Ishikawa (cell line): ENCODE results near the gene RECQL5.

Experiments used
- CEBPB ChIP-seq: IDR thresholded peaks from 2 replicates; pipeline ENCODE4 v1.6.1; 2012
- CREB1 ChIP-seq: IDR thresholded peaks from 2 replicates; pipeline ENCODE4 v1.6.1; 2012; ENCODE audit warnings: low read depth
- EGR1 ChIP-seq: IDR thresholded peaks from 2 replicates; pipeline ENCODE4 v1.6.1; 2012
- EP300 ChIP-seq: IDR thresholded peaks from 2 replicates; pipeline ENCODE4 v1.6.1; 2012; ENCODE audit warnings: borderline replicate concordance
- FOXM1 ChIP-seq: IDR thresholded peaks from 2 replicates; pipeline ENCODE4 v1.6.1; 2012; ENCODE audit warnings: low read depth, borderline replicate concordance
- NFIC ChIP-seq: IDR thresholded peaks from 2 replicates; pipeline ENCODE4 v1.6.1; 2012
- RAD21 ChIP-seq: IDR thresholded peaks from 2 replicates; pipeline ENCODE4 v1.6.1; 2012; ENCODE audit warnings: low read depth
- TAF1 ChIP-seq: IDR thresholded peaks from 2 replicates; pipeline ENCODE4 v1.6.1; 2012; ENCODE audit warnings: low read depth, mild to moderate bottlenecking
- TCF12 ChIP-seq: IDR thresholded peaks from 2 replicates; pipeline ENCODE4 v1.6.1; 2012; ENCODE audit warnings: low read depth
- TEAD4 ChIP-seq: IDR thresholded peaks from 2 replicates; pipeline ENCODE4 v1.6.1; 2012
- YY1 ChIP-seq: IDR thresholded peaks from 2 replicates; pipeline ENCODE4 v1.6.1; 2012; ENCODE audit warnings: low read depth
- ZBTB7A ChIP-seq: IDR thresholded peaks from 2 replicates; pipeline ENCODE4 v1.6.1; 2012; ENCODE audit warnings: low read depth
- TF ChIP-seq, protein P1 (sequence below): IDR thresholded peaks from 2 replicates; pipeline ENCODE4 v1.6.1; 2012; ENCODE audit warnings: low read depth, mild to moderate bottlenecking
- TF ChIP-seq, protein P2 (sequence below): IDR thresholded peaks from 2 replicates; pipeline ENCODE4 v1.6.1; 2012
- TF ChIP-seq, protein P3 (sequence below): IDR thresholded peaks from 2 replicates; pipeline ENCODE4 v1.6.1; 2012

Gene RECQL5

DNA sequence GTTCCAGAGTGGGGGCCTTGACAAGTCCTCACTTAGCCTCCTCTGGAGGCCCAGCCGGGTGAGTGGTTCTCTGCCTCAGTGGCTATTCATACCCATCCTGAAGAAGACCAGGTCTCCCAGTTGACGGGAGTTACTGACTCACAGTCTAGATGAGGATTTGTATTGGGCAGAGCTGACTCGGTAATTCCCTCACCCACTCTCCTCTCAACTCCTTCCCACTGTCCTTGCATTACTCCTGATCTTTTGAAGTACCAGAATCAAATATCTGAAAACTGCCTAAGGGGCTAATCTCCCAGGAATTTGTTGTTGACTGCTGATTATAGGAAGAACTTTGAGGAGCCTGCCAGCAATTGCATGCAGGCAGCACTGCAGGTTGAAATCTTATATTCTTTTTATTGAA lies 14.3 kb upstream of the RECQL5 start:
- no peak for TF ChIP-seq EP300
- no peak for TF ChIP-seq FOXM1
- TF ChIP-seq TEAD4, result no peak

DNA sequence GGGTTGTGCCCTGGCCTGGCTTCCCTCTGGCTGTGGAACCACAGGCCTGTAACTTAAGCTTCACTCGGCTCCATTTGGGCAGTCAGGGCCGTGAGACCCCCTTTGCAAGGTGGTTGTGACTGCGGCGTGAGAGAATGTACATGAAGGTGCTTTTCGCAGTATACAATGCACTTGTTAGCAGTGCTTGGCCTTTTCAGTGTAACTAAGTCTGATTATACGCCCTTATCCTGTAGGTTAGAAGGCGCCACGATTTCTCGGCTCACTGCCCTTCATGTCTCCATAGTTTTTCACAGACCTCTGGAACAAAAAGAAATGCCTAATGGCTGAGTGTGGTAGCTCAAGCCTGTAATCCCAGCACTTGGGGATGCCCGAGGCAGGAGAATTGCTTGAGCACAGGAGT lies 13.5 kb upstream of the RECQL5 start:
- TF ChIP-seq TCF12 (no peak), TAF1 (no peak), EGR1 (no peak), TEAD4 (no peak), CREB1 (no peak), NFIC (no peak), CEBPB (no peak), ZBTB7A (no peak), RAD21 (no peak), FOXM1 (no peak), EP300 (no peak), YY1 (no peak)
- TF ChIP-seq, protein P1, sequence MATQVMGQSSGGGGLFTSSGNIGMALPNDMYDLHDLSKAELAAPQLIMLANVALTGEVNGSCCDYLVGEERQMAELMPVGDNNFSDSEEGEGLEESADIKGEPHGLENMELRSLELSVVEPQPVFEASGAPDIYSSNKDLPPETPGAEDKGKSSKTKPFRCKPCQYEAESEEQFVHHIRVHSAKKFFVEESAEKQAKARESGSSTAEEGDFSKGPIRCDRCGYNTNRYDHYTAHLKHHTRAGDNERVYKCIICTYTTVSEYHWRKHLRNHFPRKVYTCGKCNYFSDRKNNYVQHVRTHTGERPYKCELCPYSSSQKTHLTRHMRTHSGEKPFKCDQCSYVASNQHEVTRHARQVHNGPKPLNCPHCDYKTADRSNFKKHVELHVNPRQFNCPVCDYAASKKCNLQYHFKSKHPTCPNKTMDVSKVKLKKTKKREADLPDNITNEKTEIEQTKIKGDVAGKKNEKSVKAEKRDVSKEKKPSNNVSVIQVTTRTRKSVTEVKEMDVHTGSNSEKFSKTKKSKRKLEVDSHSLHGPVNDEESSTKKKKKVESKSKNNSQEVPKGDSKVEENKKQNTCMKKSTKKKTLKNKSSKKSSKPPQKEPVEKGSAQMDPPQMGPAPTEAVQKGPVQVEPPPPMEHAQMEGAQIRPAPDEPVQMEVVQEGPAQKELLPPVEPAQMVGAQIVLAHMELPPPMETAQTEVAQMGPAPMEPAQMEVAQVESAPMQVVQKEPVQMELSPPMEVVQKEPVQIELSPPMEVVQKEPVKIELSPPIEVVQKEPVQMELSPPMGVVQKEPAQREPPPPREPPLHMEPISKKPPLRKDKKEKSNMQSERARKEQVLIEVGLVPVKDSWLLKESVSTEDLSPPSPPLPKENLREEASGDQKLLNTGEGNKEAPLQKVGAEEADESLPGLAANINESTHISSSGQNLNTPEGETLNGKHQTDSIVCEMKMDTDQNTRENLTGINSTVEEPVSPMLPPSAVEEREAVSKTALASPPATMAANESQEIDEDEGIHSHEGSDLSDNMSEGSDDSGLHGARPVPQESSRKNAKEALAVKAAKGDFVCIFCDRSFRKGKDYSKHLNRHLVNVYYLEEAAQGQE, result no peak
- TF ChIP-seq, protein P2, sequence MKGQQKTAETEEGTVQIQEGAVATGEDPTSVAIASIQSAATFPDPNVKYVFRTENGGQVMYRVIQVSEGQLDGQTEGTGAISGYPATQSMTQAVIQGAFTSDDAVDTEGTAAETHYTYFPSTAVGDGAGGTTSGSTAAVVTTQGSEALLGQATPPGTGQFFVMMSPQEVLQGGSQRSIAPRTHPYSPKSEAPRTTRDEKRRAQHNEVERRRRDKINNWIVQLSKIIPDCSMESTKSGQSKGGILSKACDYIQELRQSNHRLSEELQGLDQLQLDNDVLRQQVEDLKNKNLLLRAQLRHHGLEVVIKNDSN, result no peak

DNA sequence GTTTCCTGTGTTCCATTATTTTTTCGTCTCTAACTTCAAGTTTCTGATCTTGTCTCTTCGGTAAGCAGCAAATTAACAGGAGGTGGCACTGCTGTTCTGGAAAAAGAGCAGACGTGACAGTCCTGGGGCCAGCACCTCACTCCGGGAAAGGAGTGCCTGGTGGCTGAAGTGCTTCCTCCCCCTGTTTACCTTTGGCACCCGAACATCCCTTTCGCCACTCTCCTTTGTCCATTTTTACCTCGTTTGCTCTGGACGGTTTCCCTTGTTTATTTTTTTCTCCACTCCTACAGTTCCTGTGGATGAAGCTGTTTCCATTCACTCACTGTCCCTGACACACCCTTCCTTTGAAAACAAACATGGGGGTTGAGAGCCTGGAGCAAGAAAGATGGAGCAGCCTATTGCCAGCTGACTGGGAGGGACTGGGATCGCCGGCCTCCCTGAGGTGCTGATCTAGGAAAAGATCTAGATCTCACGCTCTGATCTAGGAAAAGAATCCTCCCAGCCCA lies 12.8 kb upstream of the RECQL5 start:
- TF ChIP-seq FOXM1 (no peak), EP300 (no peak), CEBPB (no peak), YY1 (no peak), RAD21 (peak; percentile 57), ZBTB7A (no peak), EGR1 (no peak)
- TF ChIP-seq, protein P2, result no peak

DNA sequence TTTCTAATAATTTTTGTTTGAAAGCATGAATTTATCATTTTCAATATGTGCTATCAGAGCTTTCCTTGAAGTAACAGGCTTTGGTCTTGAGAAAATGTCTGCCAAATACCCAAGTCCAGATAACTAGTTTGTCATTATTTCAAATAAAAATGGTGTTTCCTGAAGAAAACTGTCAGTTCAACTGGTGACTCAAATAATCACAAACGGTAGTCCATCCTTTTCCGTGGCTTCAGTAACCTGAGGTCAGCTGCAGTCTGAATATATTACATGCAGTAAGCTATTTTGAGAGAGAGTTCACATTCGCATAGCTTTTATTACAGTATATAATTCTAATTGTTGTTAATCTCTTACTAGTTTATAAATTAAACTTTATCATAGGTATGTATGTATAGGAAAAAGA lies 9.5 kb upstream of the RECQL5 start:
- TF ChIP-seq YY1 (no peak), NFIC (no peak), FOXM1 (no peak)
- TF ChIP-seq, protein P1, result no peak

DNA sequence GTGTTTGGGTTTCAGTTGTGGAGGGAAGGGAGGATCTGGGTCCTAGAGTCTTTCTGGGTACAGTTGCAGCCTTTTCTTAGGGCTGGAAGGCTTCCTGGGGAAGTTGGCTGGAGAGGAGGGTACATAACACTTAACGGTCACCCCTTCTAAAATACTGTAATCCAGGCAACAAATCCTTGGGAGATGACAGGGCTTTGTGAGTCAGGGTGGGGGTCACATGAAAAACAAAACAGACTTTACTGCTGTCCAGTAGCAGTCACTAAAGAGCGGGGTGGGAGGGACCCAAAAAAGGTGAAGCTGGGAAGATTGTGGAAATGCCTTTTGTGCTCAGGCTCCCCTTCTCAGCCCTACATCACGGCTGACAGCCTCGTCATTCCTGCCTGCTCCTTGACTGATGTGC lies 6.5 kb upstream of the RECQL5 start:
- no peak for TF ChIP-seq ZBTB7A
- TF ChIP-seq TAF1, result no peak
- no peak for TF ChIP-seq EGR1
- no peak for TF ChIP-seq FOXM1
- TF ChIP-seq TCF12, result no peak
- TF ChIP-seq, protein P1, result no peak
- TF ChIP-seq CREB1, result no peak
- TF ChIP-seq NFIC, result no peak
- no peak for TF ChIP-seq CEBPB
- TF ChIP-seq, protein P2, result no peak
- no peak for TF ChIP-seq EP300
- no peak for TF ChIP-seq YY1
- TF ChIP-seq RAD21, result no peak
- TF ChIP-seq, protein P3, sequence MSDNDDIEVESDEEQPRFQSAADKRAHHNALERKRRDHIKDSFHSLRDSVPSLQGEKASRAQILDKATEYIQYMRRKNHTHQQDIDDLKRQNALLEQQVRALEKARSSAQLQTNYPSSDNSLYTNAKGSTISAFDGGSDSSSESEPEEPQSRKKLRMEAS, result no peak
